ENCODE data around the gene OSBPL10.
"Not testable (repeated sequence)": the region's sequence is repeated elsewhere in the genome, so short reads cannot be mapped to it uniquely, and the experiment has no call there.

OSBPL10 gene

DNA sequence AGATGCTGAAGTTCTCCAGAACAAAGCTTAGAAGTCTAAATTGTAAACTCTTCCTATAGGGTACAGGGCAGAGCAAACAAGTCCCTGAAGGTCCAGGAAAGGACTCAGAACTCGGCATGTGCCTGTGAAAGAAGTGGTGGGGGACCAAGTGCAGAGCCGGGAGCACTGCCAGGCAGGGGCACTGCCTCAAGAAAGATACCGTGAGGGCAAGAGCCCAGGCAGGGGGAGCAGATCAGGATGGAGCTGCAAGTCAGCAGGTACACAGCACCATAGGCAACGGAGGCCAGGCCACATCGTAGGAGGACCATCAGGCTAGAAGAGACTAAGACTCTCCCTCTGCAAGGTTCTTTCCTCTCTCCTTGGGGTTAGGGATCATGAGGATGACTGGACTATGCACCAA is 191.6 kb downstream of the OSBPL10 start:
- H3K9me3 ChIP-seq = no peaks in the 10 kb centered on the region
- no peak for DNase-seq
- no peaks in the 10 kb centered on the region for H3K4me1 ChIP-seq
- no peaks in the 10 kb centered on the region for H3K27me3 ChIP-seq
- H3K4me3 ChIP-seq (ENCODE audit: low read depth, low read length) = no peak overlapping the region
- no peaks in the 10 kb centered on the region for H3K36me3 ChIP-seq
- TF ChIP-seq, protein P1, sequence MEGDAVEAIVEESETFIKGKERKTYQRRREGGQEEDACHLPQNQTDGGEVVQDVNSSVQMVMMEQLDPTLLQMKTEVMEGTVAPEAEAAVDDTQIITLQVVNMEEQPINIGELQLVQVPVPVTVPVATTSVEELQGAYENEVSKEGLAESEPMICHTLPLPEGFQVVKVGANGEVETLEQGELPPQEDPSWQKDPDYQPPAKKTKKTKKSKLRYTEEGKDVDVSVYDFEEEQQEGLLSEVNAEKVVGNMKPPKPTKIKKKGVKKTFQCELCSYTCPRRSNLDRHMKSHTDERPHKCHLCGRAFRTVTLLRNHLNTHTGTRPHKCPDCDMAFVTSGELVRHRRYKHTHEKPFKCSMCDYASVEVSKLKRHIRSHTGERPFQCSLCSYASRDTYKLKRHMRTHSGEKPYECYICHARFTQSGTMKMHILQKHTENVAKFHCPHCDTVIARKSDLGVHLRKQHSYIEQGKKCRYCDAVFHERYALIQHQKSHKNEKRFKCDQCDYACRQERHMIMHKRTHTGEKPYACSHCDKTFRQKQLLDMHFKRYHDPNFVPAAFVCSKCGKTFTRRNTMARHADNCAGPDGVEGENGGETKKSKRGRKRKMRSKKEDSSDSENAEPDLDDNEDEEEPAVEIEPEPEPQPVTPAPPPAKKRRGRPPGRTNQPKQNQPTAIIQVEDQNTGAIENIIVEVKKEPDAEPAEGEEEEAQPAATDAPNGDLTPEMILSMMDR (IDR thresholded peaks at IDR 0.05; ENCODE audit: low read depth, low read length) = no peak

DNA sequence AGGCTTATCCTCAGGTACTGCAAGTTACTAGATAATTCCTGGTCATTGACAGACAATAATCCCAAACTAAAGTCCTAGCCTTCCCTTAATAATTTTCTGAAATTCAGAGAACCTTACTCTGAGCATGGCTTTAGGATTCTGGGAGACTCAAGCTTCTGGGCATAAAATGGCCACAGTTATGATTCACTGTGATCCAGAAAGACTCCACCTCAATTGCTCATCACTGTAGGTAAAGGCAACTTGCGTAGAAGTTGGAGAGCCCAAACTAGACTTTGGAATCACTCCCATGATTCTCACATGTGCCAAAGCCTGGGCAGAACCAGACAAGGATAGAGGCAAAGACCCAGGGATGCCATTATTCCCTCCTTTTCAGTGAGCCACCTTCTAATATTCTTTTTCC is 195.3 kb downstream of the OSBPL10 start:
- DNase-seq = no peak
- H3K36me3 ChIP-seq = no peaks in the 10 kb centered on the region
- H3K4me3 ChIP-seq (ENCODE audit: low read depth, low read length) = no peak overlapping the region
- no peaks in the 10 kb centered on the region for H3K4me1 ChIP-seq
- TF ChIP-seq, protein P1 (IDR thresholded peaks at IDR 0.05; ENCODE audit: low read depth, low read length) = no peak
- H3K27me3 ChIP-seq = no peaks in the 10 kb centered on the region
- no peaks in the 10 kb centered on the region for H3K9me3 ChIP-seq

DNA sequence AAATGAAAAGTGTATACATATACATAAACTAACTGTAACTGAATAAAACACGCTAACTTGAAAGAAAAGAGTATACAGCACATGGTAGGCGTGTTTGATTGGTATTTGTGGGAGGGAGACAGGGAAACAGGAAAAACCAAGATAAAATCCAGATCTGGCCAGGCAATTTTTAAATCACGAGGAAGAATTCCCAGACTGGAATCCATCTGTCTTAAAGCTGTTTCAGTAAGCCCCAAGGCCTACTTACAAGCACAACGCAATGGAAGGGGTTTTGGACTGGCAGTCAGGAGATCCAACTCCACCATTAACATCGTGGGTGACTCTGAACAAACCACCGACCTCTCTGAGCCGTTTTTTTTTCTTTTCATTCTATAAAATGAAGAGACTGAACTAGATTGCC is 195.8 kb downstream of the OSBPL10 start:
- H3K4me1 ChIP-seq = no peaks in the 10 kb centered on the region
- no peak for DNase-seq
- no peaks in the 10 kb centered on the region for H3K9me3 ChIP-seq
- TF ChIP-seq, protein P1 (IDR thresholded peaks at IDR 0.05; ENCODE audit: low read depth, low read length) = no peak
- no peaks in the 10 kb centered on the region for H3K36me3 ChIP-seq
- no peak overlapping the region for H3K4me3 ChIP-seq (ENCODE audit: low read depth, low read length)
- no peaks in the 10 kb centered on the region for H3K27me3 ChIP-seq

DNA sequence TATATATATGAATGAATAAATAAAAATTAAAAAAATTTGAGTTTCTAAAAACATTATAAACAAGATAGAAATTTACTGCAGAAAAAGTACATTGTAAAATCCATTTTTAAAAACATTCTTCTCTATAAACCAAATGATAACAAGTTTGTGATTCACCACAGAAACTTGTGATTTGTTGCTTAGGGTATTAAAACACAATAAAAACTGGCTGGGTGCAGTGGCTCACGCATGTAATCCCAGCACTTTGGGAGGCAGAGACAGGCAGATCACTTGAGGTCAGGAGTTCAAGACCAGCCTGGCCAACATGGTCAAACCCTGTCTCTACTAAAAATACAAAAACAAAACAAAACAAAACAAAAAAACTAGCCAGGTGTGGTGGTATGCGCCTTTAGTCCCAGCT is 197.2 kb downstream of the OSBPL10 start:
- H3K4me3 ChIP-seq (ENCODE audit: low read depth, low read length); H3K27me3 ChIP-seq; H3K4me1 ChIP-seq; DNase-seq; H3K36me3 ChIP-seq; H3K9me3 ChIP-seq: not testable (repeated sequence)

DNA sequence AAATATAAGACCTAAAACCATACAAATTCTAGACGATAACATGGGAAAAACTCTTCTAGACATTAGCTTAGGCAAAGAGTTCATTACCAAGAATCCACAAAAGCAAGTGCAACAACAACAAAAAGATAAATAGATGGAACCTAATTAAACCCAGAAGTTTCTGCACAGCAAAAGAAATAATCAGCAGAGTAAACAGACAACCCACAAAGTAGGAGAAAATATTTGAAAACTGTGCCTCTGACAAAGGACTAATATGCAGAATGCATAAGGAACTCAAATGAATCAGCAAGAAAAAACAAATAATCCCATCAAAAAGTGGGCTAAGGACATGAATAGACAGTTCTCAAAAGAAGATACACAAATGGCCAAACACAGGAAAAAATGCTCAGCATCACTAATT is 198.8 kb downstream of the OSBPL10 start:
- DNase-seq; H3K4me1 ChIP-seq; H3K9me3 ChIP-seq; H3K4me3 ChIP-seq (ENCODE audit: low read depth, low read length); H3K36me3 ChIP-seq; H3K27me3 ChIP-seq: not testable (repeated sequence)

DNA sequence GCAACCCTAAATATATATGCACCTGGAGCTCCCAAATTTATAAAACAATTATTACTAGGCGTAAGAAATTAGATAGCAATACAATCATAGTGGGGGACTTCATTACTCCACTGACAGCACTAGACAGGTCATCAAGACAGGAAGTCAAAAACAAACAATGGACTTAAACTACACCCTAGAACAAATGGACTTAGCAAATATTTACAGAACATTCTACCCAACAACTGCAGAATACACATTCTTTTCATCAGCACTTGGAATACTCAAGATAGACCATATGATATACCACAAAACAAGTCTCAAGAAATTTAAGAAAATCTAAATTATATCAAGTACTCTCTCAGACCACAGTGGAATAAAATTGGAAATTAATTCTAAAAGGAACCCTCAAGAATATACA is 201.5 kb downstream of the OSBPL10 start:
- Histone ChIP-seq H3K36me3 (no peaks in the 10 kb centered on the region), H3K27me3 (no peaks in the 10 kb centered on the region), H3K9me3 (no peaks in the 10 kb centered on the region), H3K4me1 (no peaks in the 10 kb centered on the region), H3K4me3 (ENCODE audit: low read depth, low read length) (no peak overlapping the region)
- DNase-seq = no peak
- TF ChIP-seq, protein P1 (IDR thresholded peaks at IDR 0.05; ENCODE audit: low read depth, low read length) = no peak

DNA sequence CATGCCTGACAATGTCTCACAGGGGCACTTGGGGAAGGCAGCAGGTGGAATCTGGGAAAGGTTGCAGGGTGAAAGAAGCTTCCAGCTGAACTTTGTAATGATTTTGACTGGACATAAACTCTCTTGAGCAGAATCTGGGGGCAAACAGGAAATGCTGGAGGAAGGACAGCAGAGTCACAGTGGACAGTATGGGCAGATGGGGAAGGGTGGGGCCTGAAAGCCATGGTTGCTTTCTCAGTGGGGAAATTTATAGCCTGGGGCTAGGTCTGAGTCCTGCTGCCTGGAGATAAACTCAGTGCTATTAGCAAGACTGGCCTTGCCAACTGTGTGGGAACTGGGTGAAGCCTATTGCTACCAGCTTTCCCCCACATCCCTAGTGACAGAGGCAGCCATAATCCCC is 203.2 kb downstream of the OSBPL10 start:
- no peaks in the 10 kb centered on the region for H3K4me1 ChIP-seq
- H3K36me3 ChIP-seq = no peaks in the 10 kb centered on the region

More for the DNA sequence above, 203.2 kb downstream of the OSBPL10 start:
- TF ChIP-seq, protein P1 (IDR thresholded peaks at IDR 0.05; ENCODE audit: low read depth, low read length) = no peak
- no peaks in the 10 kb centered on the region for H3K27me3 ChIP-seq
- no peak for DNase-seq
- no peak overlapping the region for H3K4me3 ChIP-seq (ENCODE audit: low read depth, low read length)
- H3K9me3 ChIP-seq = no peaks in the 10 kb centered on the region

Data from BE2C (cell line).